ENCODE measurements around the gene MPPED1.

MPPED1 gene

DNA sequence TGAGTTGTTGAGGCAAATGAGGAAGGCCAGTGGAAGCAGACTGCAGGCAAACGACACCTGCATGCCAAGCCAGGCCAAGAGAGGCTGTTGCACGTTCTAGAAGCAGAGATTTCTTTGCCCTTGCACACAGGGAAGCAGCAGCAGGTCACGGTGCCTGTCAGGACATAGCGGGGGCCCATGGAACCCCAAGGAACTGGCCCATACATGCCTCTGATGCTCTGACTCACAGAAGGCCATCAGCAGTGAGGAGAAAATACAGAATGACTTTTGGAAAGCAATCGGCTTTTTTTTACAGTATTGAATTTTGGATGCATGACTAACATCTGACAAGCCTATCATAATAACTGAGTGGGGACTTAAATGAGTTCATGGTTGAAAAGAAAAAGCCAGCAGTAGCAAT, 123.9 kb downstream of the MPPED1 start:
- TF ChIP-seq, protein P1, sequence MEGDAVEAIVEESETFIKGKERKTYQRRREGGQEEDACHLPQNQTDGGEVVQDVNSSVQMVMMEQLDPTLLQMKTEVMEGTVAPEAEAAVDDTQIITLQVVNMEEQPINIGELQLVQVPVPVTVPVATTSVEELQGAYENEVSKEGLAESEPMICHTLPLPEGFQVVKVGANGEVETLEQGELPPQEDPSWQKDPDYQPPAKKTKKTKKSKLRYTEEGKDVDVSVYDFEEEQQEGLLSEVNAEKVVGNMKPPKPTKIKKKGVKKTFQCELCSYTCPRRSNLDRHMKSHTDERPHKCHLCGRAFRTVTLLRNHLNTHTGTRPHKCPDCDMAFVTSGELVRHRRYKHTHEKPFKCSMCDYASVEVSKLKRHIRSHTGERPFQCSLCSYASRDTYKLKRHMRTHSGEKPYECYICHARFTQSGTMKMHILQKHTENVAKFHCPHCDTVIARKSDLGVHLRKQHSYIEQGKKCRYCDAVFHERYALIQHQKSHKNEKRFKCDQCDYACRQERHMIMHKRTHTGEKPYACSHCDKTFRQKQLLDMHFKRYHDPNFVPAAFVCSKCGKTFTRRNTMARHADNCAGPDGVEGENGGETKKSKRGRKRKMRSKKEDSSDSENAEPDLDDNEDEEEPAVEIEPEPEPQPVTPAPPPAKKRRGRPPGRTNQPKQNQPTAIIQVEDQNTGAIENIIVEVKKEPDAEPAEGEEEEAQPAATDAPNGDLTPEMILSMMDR (IDR thresholded peaks at IDR 0.05; ENCODE audit: low read depth, low read length, missing control alignments): no peak
- no peak for DNase-seq
- Histone ChIP-seq H3K4me3 (ENCODE audit: low read depth, low read length) (no peak overlapping the region), H3K27ac (no peak overlapping the region), H3K36me3 (replicated peaks) (no peaks in the 10 kb centered on the region), H3K27me3 (replicated peaks) (no peaks in the 10 kb centered on the region)
- in situ Hi-C loops (cut with HindIII; ENCODE audit: low pct_ligation_motif_present, low sequenced_read_pairs): no loop called here

DNA sequence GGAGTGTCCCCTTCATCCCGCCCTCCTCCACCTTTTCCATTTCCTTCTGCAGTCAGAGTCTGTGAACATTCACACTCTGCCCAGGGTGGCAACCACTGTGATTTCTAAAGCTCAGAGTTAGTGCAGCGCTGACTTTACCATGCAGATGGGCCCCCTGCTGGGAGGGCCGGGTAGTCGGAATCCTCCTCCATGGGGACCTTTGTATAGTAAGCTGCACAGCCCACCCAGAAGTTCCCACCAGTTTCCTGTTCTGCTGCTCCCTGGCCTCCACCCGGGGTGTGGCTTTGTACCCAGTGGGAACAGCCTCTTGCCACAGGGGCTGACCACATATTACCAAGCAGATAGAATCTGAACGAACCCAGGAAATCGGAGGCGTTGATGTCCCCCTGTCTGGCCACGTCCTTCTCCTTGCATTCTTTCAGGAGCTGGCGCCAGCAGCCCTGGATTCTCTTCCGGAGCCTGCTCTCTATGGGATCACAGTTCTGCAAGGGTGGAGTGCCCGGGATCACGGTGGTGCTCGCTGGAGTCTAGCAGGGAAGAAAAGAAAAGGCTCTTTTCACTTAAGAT, 125.3 kb downstream of the MPPED1 start:
- H3K27me3 ChIP-seq (replicated peaks): no peaks in the 10 kb centered on the region
- no peak for DNase-seq
- in situ Hi-C loops (cut with HindIII; ENCODE audit: low pct_ligation_motif_present, low sequenced_read_pairs): no loop called here
- H3K36me3 ChIP-seq (replicated peaks): no peaks in the 10 kb centered on the region
- TF ChIP-seq, protein P1 (IDR thresholded peaks at IDR 0.05; ENCODE audit: low read depth, low read length, missing control alignments): no peak
- no peak overlapping the region for H3K4me3 ChIP-seq (ENCODE audit: low read depth, low read length)
- no peak overlapping the region for H3K27ac ChIP-seq

- no peak for DNase-seq
- in situ Hi-C loops (cut with HindIII; ENCODE audit: low pct_ligation_motif_present, low sequenced_read_pairs): no loop called here
- H3K27me3 ChIP-seq (replicated peaks): no peaks in the 10 kb centered on the region
- H3K4me3 ChIP-seq (ENCODE audit: low read depth, low read length): no peak overlapping the region
- H3K36me3 ChIP-seq (replicated peaks): no peaks in the 10 kb centered on the region
- TF ChIP-seq, protein P1 (IDR thresholded peaks at IDR 0.05; ENCODE audit: low read depth, low read length, missing control alignments): no peak
- H3K27ac ChIP-seq: no peak overlapping the region
Observed at GRCh38 chr22:43539572-43540528, 128.0 kb downstream of the MPPED1 start.

DNA sequence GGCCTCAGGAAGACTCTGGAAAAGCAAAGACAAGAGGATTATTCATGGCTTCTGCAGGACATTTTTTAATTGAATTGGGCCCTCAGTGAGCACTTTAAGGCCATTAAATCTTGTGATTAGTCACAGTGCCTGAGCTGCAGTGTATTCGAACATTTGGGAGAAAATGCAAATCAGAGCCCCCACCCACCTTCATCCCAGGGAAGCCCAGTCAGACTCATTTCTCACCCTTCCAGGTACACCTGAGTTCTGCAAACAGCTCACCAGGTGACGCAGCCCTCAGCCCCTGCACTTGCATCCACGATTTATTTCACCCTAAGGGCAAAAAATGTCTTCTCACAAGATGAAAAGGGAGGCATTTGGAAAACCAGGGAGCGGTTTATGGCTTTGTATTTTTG, 128.7 kb downstream of the MPPED1 start:
- no peaks in the 10 kb centered on the region for H3K27me3 ChIP-seq (replicated peaks)
- no peak overlapping the region for H3K4me3 ChIP-seq (ENCODE audit: low read depth, low read length)
- in situ Hi-C loops (cut with HindIII; ENCODE audit: low pct_ligation_motif_present, low sequenced_read_pairs): no loop called here
- TF ChIP-seq, protein P1 (IDR thresholded peaks at IDR 0.05; ENCODE audit: low read depth, low read length, missing control alignments): no peak
- H3K36me3 ChIP-seq (replicated peaks): no peaks in the 10 kb centered on the region
- DNase-seq: no peak
- no peak overlapping the region for H3K27ac ChIP-seq

DNA sequence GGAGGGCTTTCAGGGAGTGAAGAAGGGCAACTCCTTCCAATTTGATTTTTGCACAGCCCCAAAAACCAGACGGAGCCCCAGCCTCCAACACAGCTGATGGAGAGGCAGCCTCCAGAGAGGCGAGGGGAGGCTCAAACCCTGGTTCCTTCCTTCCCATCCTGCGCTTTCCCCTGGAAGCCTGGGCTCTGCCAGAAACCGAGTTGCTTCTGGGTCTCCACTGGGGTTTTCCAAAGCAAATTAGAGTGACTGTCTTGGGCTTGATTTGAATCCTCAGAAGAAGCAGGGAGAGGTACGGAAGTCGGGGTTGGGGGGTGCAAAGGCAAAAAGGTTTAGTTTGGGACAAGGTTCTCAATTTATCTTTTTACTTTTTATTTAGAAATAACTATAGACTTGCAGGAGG, 129.2 kb downstream of the MPPED1 start:
- H3K4me3 ChIP-seq (ENCODE audit: low read depth, low read length): no peak overlapping the region
- DNase-seq: no peak
- TF ChIP-seq, protein P1 (IDR thresholded peaks at IDR 0.05; ENCODE audit: low read depth, low read length, missing control alignments): no peak
- H3K27ac ChIP-seq: no peak overlapping the region
- no peaks in the 10 kb centered on the region for H3K36me3 ChIP-seq (replicated peaks)
- no peaks in the 10 kb centered on the region for H3K27me3 ChIP-seq (replicated peaks)
- in situ Hi-C loops (cut with HindIII; ENCODE audit: low pct_ligation_motif_present, low sequenced_read_pairs): no loop called here

All from brain microvascular endothelial cell (primary cell).